H9 (cell line): ENCODE results near the gene TBC1D28. TPM values are rescaled to one million over a fixed set of nuclear protein-coding genes. Genes with fewer than 3 reads are reported as not detected.
"Not testable (repeated sequence)": the region's sequence is repeated elsewhere in the genome, so short reads cannot be mapped to it uniquely, and the experiment has no call there.

Experiments
- DNase-seq: peaks from one replicate; pipeline ENCODE4 v3.0.0-alpha.2; 2017
- H2AFZ ChIP-seq: one replicate; pipeline ENCODE4 v1.6.1; 2013; ENCODE audit warnings: mild to moderate bottlenecking, low read length, control low read depth, moderate library complexity
- H2AK5ac ChIP-seq: 2 replicates; pipeline ENCODE4 v1.6.1; 2013; ENCODE audit warnings: low read length, control low read depth, mixed read lengths; ENCODE audit not compliant: insufficient read length
- H2BK120ac ChIP-seq: one replicate; pipeline ENCODE4 v1.6.1; 2013; ENCODE audit warnings: low read depth, mild to moderate bottlenecking, low read length, control low read depth, inconsistent platforms; ENCODE audit not compliant: poor library complexity, severe bottlenecking
- H2BK12ac ChIP-seq: 2 replicates; pipeline ENCODE4 v1.6.1; 2013; ENCODE audit warnings: low read length, control low read depth, mixed read lengths, low read depth; ENCODE audit not compliant: insufficient read length
- H2BK15ac ChIP-seq: 2 replicates; pipeline ENCODE4 v1.6.1; 2013; ENCODE audit warnings: low read depth, low read length, control low read depth
- H2BK20ac ChIP-seq: one replicate; pipeline ENCODE4 v1.6.1; 2013; ENCODE audit warnings: low read depth, mild to moderate bottlenecking, low read length, control low read depth, inconsistent platforms; ENCODE audit not compliant: poor library complexity, severe bottlenecking
- H2BK5ac ChIP-seq: 2 replicates; pipeline ENCODE4 v1.6.1; 2013; ENCODE audit warnings: low read length, control low read depth, mixed read lengths; ENCODE audit not compliant: insufficient read length
- H3K14ac ChIP-seq: 2 replicates; pipeline ENCODE4 v1.6.1; 2013; ENCODE audit warnings: low read length, control low read depth; ENCODE audit not compliant: insufficient read depth
- H3K18ac ChIP-seq: 2 replicates; pipeline ENCODE4 v1.6.1; 2013; ENCODE audit warnings: low read depth, mild to moderate bottlenecking, mixed read lengths, low read length, control low read depth; ENCODE audit not compliant: insufficient read length
- H3K23ac ChIP-seq: 2 replicates; pipeline ENCODE4 v1.6.1; 2013; ENCODE audit warnings: low read length, control low read depth, mixed read lengths, low read depth; ENCODE audit not compliant: insufficient read length
- H3K23me2 ChIP-seq: 2 replicates; pipeline ENCODE4 v1.6.1; 2013; ENCODE audit warnings: low read depth, mild to moderate bottlenecking, mixed read lengths, low read length, control low read depth; ENCODE audit not compliant: insufficient read length, poor library complexity, severe bottlenecking
- H3K27ac ChIP-seq: 2 replicates; pipeline ENCODE4 v1.5.1; 2013; ENCODE audit warnings: low read length, control low read depth, mixed read lengths, low read depth; ENCODE audit not compliant: insufficient read length
- H3K27me3 ChIP-seq: 2 replicates; pipeline ENCODE4 v1.6.1; 2013; ENCODE audit warnings: low read length, control low read depth, inconsistent platforms; ENCODE audit not compliant: insufficient read depth
- H3K4ac ChIP-seq: 2 replicates; pipeline ENCODE4 v1.6.1; 2013; ENCODE audit warnings: low read depth, mild to moderate bottlenecking, control low read depth, inconsistent platforms, low read length, moderate library complexity
- H3K4me1 ChIP-seq: 2 replicates; pipeline ENCODE4 v1.6.1; 2013; ENCODE audit warnings: low read length, control low read depth, inconsistent platforms; ENCODE audit not compliant: insufficient read depth
- H3K4me2 ChIP-seq: 2 replicates; pipeline ENCODE4 v1.6.1; 2013; ENCODE audit warnings: low read length, control low read depth, mixed read lengths; ENCODE audit not compliant: insufficient read length, insufficient read depth
- H3K56ac ChIP-seq: 2 replicates; pipeline ENCODE4 v1.6.1; 2013; ENCODE audit warnings: low read depth, mild to moderate bottlenecking, mixed read lengths, low read length, control low read depth; ENCODE audit not compliant: insufficient read length
- H3K79me1 ChIP-seq: 2 replicates; pipeline ENCODE4 v1.6.1; 2013; ENCODE audit warnings: low read depth, mild to moderate bottlenecking, moderate library complexity, low read length, control low read depth, inconsistent platforms; ENCODE audit not compliant: insufficient read depth, poor library complexity, severe bottlenecking
- H3K79me2 ChIP-seq: 2 replicates; pipeline ENCODE4 v1.6.1; 2013; ENCODE audit warnings: low read length, control low read depth, inconsistent platforms; ENCODE audit not compliant: insufficient read depth
- H3K9ac ChIP-seq: 2 replicates; pipeline ENCODE4 v1.6.1; 2013; ENCODE audit warnings: low read length, control low read depth, mixed read lengths; ENCODE audit not compliant: insufficient read length; ENCODE audit errors: extremely low read depth
- H3K9me3 ChIP-seq: one replicate; pipeline ENCODE4 v1.6.1; 2013; ENCODE audit warnings: low read depth, low read length, inconsistent platforms; ENCODE audit not compliant: control insufficient read depth
- H3T11ph ChIP-seq: one replicate; pipeline ENCODE4 v1.6.1; 2013; ENCODE audit warnings: mild to moderate bottlenecking, low read length, control low read depth, inconsistent platforms
- H4K20me1 ChIP-seq: one replicate; pipeline ENCODE4 v1.6.1; 2013; ENCODE audit not compliant: control insufficient read depth, insufficient read length, insufficient read depth
- H4K5ac ChIP-seq: 2 replicates; pipeline ENCODE4 v1.6.1; 2013; ENCODE audit warnings: low read depth, mild to moderate bottlenecking, mixed read lengths, low read length, control low read depth; ENCODE audit not compliant: insufficient read length
- H4K8ac ChIP-seq: replicated peaks from 2 replicates; pipeline ENCODE4 v1.6.1; 2013; ENCODE audit warnings: low read length, control low read depth, mixed read lengths, low read depth; ENCODE audit not compliant: insufficient read length
- H4K91ac ChIP-seq: 2 replicates; pipeline ENCODE4 v1.6.1; 2013; ENCODE audit warnings: low read depth, mild to moderate bottlenecking, moderate library complexity, mixed read lengths, low read length, control low read depth; ENCODE audit not compliant: insufficient read length
- H3K27ac Mint-ChIP-seq, 3 experiments: 2 replicates in 2 of 3; 3 replicates in 1 of 3; pipeline ENCODE4 v1.8.0; 2020 to 2021; ENCODE audit warnings: mixed read lengths in 3 of 3, mild to moderate bottlenecking in 1 of 3, moderate library complexity in 1 of 3
- H3K27me3 Mint-ChIP-seq: 2 replicates; pipeline ENCODE4 v1.8.0; 2021; ENCODE audit warnings: low read depth, mild to moderate bottlenecking, moderate library complexity, mixed read lengths
- H3K36me3 Mint-ChIP-seq, 3 experiments: 2 replicates in 2 of 3; 3 replicates in 1 of 3; pipeline ENCODE4 v1.8.0; 2020 to 2021; ENCODE audit warnings: low read depth in 3 of 3, mixed read lengths in 3 of 3; ENCODE audit not compliant: insufficient read depth in 1 of 3
- H3K4me1 Mint-ChIP-seq, 2 experiments: 2 replicates each; pipeline ENCODE4 v1.8.0; 2020; ENCODE audit warnings: mixed read lengths in 2 of 2
- H3K4me3 Mint-ChIP-seq, 2 experiments: 2 replicates in 1 of 2; 3 replicates in 1 of 2; pipeline ENCODE4 v1.8.0; 2020 to 2021; ENCODE audit warnings: mild to moderate bottlenecking in 2 of 2, mixed read lengths in 2 of 2, moderate library complexity in 1 of 2
- H3K9me3 Mint-ChIP-seq, 2 experiments: 2 replicates in 1 of 2; 3 replicates in 1 of 2; pipeline ENCODE4 v1.8.0; 2020; ENCODE audit warnings: mild to moderate bottlenecking in 2 of 2, mixed read lengths in 2 of 2, moderate library complexity in 1 of 2
- WGBS: extraction: QIAGEN DNeasy Blood & Tissue Kit; methylation state at CpG from one replicate; pipeline ENCODE4 v1.1.7; 2013; ENCODE audit warnings: missing lambda C conversion rate, low lambda C conversion rate, mixed read lengths; ENCODE audit not compliant: insufficient read length; ENCODE audit errors: extremely low coverage; 5-methylcytosine and 5-hydroxymethylcytosine counted together
- total RNA-seq: library from RNA; stranded (reverse); gene quantifications from 2 replicates; pipeline ENCODE4 v1.2.1, GENCODE V29; 2021

TBC1D28 gene
- total RNA-seq, 1 experiment from 2014 or later = 0.24 TPM

DNA sequence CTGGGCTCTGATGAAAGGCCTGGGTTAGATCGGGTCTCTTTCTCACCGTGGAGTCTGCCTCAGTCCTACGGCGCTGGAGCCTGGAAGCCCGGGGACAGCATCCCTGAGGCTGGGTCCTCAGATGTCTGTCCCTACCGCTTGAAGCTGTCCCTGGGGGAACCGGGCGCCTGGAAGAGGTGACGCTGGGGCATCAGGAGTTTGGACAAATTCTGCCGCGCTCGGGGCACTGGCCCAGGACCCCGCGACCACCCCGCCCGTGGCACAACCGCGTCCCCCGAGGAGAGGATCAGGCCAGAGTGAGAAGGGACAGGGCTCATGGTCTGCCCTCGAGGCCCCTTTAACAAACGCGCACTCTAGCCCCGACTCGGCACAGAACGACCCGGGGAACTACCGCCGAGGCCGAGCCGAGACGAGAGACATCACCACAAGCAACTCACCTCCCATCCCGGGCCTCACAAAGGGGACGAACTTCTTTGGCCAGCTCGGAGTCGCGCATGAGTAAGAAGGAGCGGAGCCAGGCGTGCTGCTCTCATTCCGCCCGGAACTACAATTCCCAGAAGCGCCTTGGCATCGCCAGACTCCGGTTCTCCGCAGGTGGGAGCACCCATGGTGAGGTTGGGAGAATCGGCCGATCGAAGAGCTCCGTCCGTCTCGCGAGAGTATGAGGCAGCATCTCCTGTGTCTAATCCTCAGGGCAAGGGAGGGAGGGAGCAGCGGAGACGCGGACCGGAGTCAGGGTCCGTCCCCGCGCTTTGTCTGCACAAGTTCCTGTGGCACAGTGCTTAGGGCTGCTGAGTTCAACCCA is 37.8 kb upstream of the TBC1D28 start, which contains the start of gene FOXO3B:
Gene FOXO3B, minus strand, starts transcription at position 548 of the 805 bp plus-strand sequence. CDS start 663 bp downstream, outside the sequence.
- not testable (repeated sequence) for H2BK5ac ChIP-seq, H3K56ac ChIP-seq, H3K23ac ChIP-seq, H3T11ph ChIP-seq, H2BK20ac ChIP-seq, H2BK120ac ChIP-seq, H3K18ac ChIP-seq, H4K5ac ChIP-seq, H3K27me3 Mint-ChIP-seq, H4K20me1 ChIP-seq, H3K27ac ChIP-seq, H2BK12ac ChIP-seq, H3K4ac ChIP-seq, H3K9me3 ChIP-seq, H3K27me3 ChIP-seq, H4K8ac ChIP-seq, H3K4me1 ChIP-seq, H2AK5ac ChIP-seq, H2BK15ac ChIP-seq, H3K14ac ChIP-seq, H2AFZ ChIP-seq, H3K23me2 ChIP-seq, H3K79me2 ChIP-seq, H4K91ac ChIP-seq, H3K4me1 Mint-ChIP-seq, H3K9me3 Mint-ChIP-seq, H3K79me1 ChIP-seq
- Mint-ChIP-seq H3K4me3 (peak within 1 kb of the TSS; percentile 78 to 86), H3K36me3 (peaks cover 24 to 26% (median 24%) of the 10 kb centered on the region in 3 experiments), H3K27ac (peak within 1 kb of the TSS in 1 of 3 experiments; percentile 87; a peak in 2 of 7 replicates)
- DNase-seq = peak; percentile 95
- Histone ChIP-seq H3K4me2 (peak within 1 kb of the TSS; percentile 21), H3K9ac (peak within 1 kb of the TSS; percentile 51)
- no CpG with 5 or more reads among the region's 58 CpGs for WGBS

DNA sequence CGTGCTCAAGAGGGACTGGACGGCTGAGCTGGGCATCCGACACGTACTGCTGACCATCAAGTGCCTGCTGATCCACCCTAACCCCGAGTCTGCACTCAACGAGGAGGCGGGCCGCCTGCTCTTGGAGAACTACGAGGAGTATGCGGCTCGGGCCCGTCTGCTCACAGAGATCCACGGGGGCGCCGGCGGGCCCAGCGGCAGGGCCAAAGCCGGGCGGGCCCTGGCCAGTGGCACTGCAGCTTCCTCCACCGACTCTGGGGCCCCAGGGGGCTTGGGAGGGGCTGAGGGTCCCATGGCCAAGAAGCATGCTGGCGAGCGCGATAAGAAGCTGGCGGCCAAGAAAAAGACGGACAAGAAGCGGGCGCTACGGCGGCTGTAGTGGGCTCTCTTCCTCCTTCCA is 33.2 kb upstream of the TBC1D28 start:
- H2BK120ac ChIP-seq, H3K23ac ChIP-seq, H2BK20ac ChIP-seq, H3K4ac ChIP-seq, H2BK15ac ChIP-seq, H3K14ac ChIP-seq, H3K27ac ChIP-seq, H2BK5ac ChIP-seq, H2AK5ac ChIP-seq, H4K8ac ChIP-seq, H3K4me1 ChIP-seq, H3K9me3 ChIP-seq, H3K56ac ChIP-seq, H3K18ac ChIP-seq, H3K27ac Mint-ChIP-seq, H3K4me2 ChIP-seq, H3K4me3 Mint-ChIP-seq, H2AFZ ChIP-seq, H3K4me1 Mint-ChIP-seq, H3K23me2 ChIP-seq, H3K27me3 Mint-ChIP-seq, H3K79me1 ChIP-seq, H3T11ph ChIP-seq, H4K5ac ChIP-seq, H4K20me1 ChIP-seq, H3K79me2 ChIP-seq, DNase-seq, H3K9ac ChIP-seq, H2BK12ac ChIP-seq, H3K27me3 ChIP-seq, H4K91ac ChIP-seq: not testable (repeated sequence)
- H3K36me3 Mint-ChIP-seq = peaks cover 49 to 61% (median 52%) of the 10 kb centered on the region in 3 experiments
- WGBS = no CpG with 5 or more reads among the region's 29 CpGs
- peaks cover 10 to 34% of the 10 kb centered on the region in 2 experiments; a peak in 4 of 5 replicates for H3K9me3 Mint-ChIP-seq
